Fibroblast of lung (primary cell): ENCODE results near the gene ATP2B2. TPM values are rescaled to one million over a fixed set of nuclear protein-coding genes. Genes with fewer than 3 reads are reported as not detected.
"Not testable (repeated sequence)": the region's sequence is repeated elsewhere in the genome, so short reads cannot be mapped to it uniquely, and the experiment has no call there.

Experiments used
- DNase-seq, 2 donors: peaks; one replicate each; pipeline versions ENCODE4 v3.0.0 to v3.0.0-alpha.2; 2010; ENCODE audit warnings: low read depth in 2 of 2
- H2AFZ ChIP-seq: 2 replicates; pipeline ENCODE4 v1.5.1; 2012; ENCODE audit warnings: low read length, control low read depth, inconsistent platforms
- H3K27ac ChIP-seq: 2 replicates; pipeline ENCODE4 v1.5.1; 2011; ENCODE audit warnings: low read length, control low read depth; ENCODE audit not compliant: insufficient read depth
- H3K27me3 ChIP-seq: 2 replicates; pipeline ENCODE4 v1.5.1; 2011; ENCODE audit warnings: mild to moderate bottlenecking, low read length; ENCODE audit not compliant: control insufficient read depth, insufficient read depth
- H3K36me3 ChIP-seq: 2 replicates; pipeline ENCODE4 v1.5.1; 2011; ENCODE audit warnings: low read length; ENCODE audit not compliant: control insufficient read depth, insufficient read depth
- H3K4me1 ChIP-seq: 2 replicates; pipeline ENCODE4 v1.5.1; 2011; ENCODE audit warnings: low read length; ENCODE audit not compliant: control insufficient read depth, insufficient read depth; ENCODE audit errors: extremely low read depth
- H3K4me2 ChIP-seq: 2 replicates; pipeline ENCODE4 v1.5.1; 2011; ENCODE audit warnings: low read length, control low read depth; ENCODE audit not compliant: insufficient read depth; ENCODE audit errors: extremely low read depth
- H3K4me3 ChIP-seq, 4 experiments: fragments of 200-600 bp in 1 of 4; sonication (generic) in 1 of 4; replicated peaks in 1 of 4; 2 replicates each; pipeline ENCODE4 v1.5.1; 2011 to 2016; ENCODE audit warnings: low read length in 4 of 4, low read depth in 3 of 4, mild to moderate bottlenecking in 3 of 4, control low read depth in 2 of 4, inconsistent platforms in 1 of 4, mixed read lengths in 1 of 4; ENCODE audit not compliant: insufficient read depth in 1 of 4; ENCODE audit errors: control extremely low read depth in 1 of 4
- H3K79me2 ChIP-seq: 2 replicates; pipeline ENCODE4 v1.5.1; 2012; ENCODE audit warnings: mild to moderate bottlenecking, low read length, inconsistent platforms; ENCODE audit not compliant: control insufficient read depth, insufficient read depth
- H3K9ac ChIP-seq: 2 replicates; pipeline ENCODE4 v1.5.1; 2011; ENCODE audit warnings: mild to moderate bottlenecking, low read length, control low read depth; ENCODE audit not compliant: insufficient read depth
- H3K9me3 ChIP-seq: 2 replicates; pipeline ENCODE4 v1.5.1; 2012; ENCODE audit warnings: low read depth, low read length; ENCODE audit not compliant: control insufficient read depth, insufficient read depth
- H4K20me1 ChIP-seq: 2 replicates; pipeline ENCODE4 v1.5.1; 2011; ENCODE audit warnings: low read length; ENCODE audit not compliant: control insufficient read depth, insufficient read depth; ENCODE audit errors: extremely low read depth
- CTCF ChIP-seq, 2 donors: IDR thresholded peaks in 1 of 2; conservative IDR thresholded peaks in 1 of 2; 1 replicate in 1 of 2; 2 replicates in 1 of 2; pipeline ENCODE4 v1.5.1; 2011 to 2012; ENCODE audit warnings: low read length in 2 of 2, control low read depth in 1 of 2, inconsistent platforms in 1 of 2, low read depth in 1 of 2, mild to moderate bottlenecking in 1 of 2
- EZH2 ChIP-seq: IDR thresholded peaks from 2 replicates; pipeline ENCODE4 v1.5.1; 2012; ENCODE audit warnings: low read length, control low read depth, mild to moderate bottlenecking; ENCODE audit errors: missing control alignments
- polyA plus RNA-seq, 2 donors: library from polyadenylated mRNA; depleted of rRNA in 1 of 2; stranded (reverse) in 1 of 2; unstranded in 1 of 2; fragments of >200 nt; gene quantifications; 2 replicates each; pipeline ENCODE4 v1.2.1, GENCODE V29; 2011 to 2012; ENCODE audit warnings: missing spikeins in 1 of 2
- total RNA-seq: library from RNA; depleted of rRNA; stranded (reverse); fragments of >200 nt; gene quantifications from 2 replicates; pipeline ENCODE4 v1.2.1, GENCODE V29; 2014

ATP2B2 gene
- total and polyA plus RNA-seq, 2 donors (not counting 1 experiment from before 2014, with no cell fraction given): not detected

- H3K4me2 ChIP-seq: no peak overlapping the region
- H3K4me3 ChIP-seq: no peak overlapping the region
- no peak overlapping the region for H3K27ac ChIP-seq
- H3K27me3 ChIP-seq: peaks cover 9% of the 10 kb centered on the region
- DNase-seq: no peak
- H3K79me2 ChIP-seq: no peaks in the 10 kb centered on the region
- no peaks in the 10 kb centered on the region for H3K9me3 ChIP-seq
- H3K4me1 ChIP-seq: no peaks in the 10 kb centered on the region
- H3K9ac ChIP-seq: no peak overlapping the region
- no peaks in the 10 kb centered on the region for H4K20me1 ChIP-seq
- TF ChIP-seq EZH2 (no peak), CTCF (conservative IDR thresholded peaks at IDR 0.05 in 1 of 2, IDR thresholded peaks at IDR 0.05 in 1 of 2; ENCODE audit: low read depth in 1 of 2, low read length in 2 of 2) (no peak)
- H2AFZ ChIP-seq: no peak overlapping the region
- no peaks in the 10 kb centered on the region for H3K36me3 ChIP-seq
These were observed 122.2 kb downstream of the ATP2B2 start for GRCh38 chr3:10382892-10383849.

- not testable (repeated sequence) for H3K27me3 ChIP-seq, H3K27ac ChIP-seq, H3K79me2 ChIP-seq, H2AFZ ChIP-seq, H4K20me1 ChIP-seq, H3K9ac ChIP-seq, DNase-seq, H3K4me2 ChIP-seq, H3K4me1 ChIP-seq, H3K4me3 ChIP-seq, H3K9me3 ChIP-seq, H3K36me3 ChIP-seq
These were observed 122.9 kb downstream of the ATP2B2 start for GRCh38 chr3:10382445-10382844.

- Histone ChIP-seq H3K79me2 (no peaks in the 10 kb centered on the region), H3K4me2 (no peak overlapping the region), H3K27me3 (peaks cover 19% of the 10 kb centered on the region), H4K20me1 (no peaks in the 10 kb centered on the region), H3K9ac (no peak overlapping the region), H3K36me3 (no peaks in the 10 kb centered on the region), H3K9me3 (no peaks in the 10 kb centered on the region), H3K4me1 (no peaks in the 10 kb centered on the region), H2AFZ (no peak overlapping the region), H3K4me3 (no peak overlapping the region), H3K27ac (no peak overlapping the region)
- DNase-seq: no peak
- TF ChIP-seq EZH2 (no peak), CTCF (conservative IDR thresholded peaks at IDR 0.05 in 1 of 2, IDR thresholded peaks at IDR 0.05 in 1 of 2; ENCODE audit: low read depth in 1 of 2, low read length in 2 of 2) (no peak)
These were observed 124.0 kb downstream of the ATP2B2 start for GRCh38 chr3:10381336-10381735.
